ENCODE measurements around the gene EHD3.

GRCh38 chr2:31214444-31214915, 19.5 kb upstream of the EHD3 start:
- TF ChIP-seq CTCF (conservative IDR thresholded peaks at IDR 0.05) (no peak), EZH2 (IDR thresholded peaks at IDR 0.05; ENCODE audit: low read depth) (no peak)
